Head of caudate nucleus (tissue), 42 donors: ENCODE measurements around the gene FNDC11.

ENCODE experiments used
- DNase-seq, 42 donors: peaks; one replicate each; pipeline versions ENCODE4 v3.0.0 to v3.0.0-alpha.2; 2020 to 2021; ENCODE audit warnings: mixed read lengths in 7 of 42
- intact Hi-C: fragments of 100-400 bp; cut with DNase I; formaldehyde crosslinking; loops from one replicate; pipeline ENCODE4 v1.15.0; 2022

Gene FNDC11

DNA sequence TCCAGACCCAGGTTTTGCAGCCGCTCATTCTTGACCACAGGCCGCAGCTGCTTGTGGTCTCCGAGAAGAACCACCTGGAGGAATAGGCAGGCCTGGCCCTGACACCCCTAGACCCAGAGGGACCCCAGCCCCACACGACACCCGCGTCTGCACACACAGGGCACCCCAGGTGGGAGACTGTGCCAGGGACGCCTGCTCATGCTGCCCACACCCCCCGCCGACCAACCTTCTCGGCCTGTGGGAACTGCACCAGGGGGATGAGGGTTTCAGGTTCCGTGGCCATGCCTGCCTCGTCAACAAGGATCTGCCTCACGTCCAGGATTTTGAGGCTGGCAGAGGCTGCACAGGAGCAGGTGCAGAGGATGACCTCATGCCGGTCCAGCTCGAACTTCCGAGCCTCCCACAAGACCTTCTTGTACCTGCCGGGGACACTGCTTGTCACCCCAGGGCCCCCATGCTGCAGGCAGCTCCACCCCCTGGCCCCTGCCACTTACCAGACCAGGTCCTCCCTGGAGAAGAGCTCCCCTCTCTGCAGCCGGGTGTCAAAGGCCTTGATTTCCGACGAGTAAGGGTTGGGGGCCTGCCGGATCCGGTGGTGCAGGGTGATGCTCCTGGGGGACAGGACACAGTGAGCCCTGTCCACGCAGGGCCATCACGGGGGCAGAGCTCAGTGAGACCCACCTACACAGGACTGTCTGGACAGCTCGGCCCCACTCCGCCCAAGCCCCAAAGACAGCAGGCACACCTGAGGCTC is 7.1 kb downstream of the FNDC11 start:
- DNase-seq: no peak
- intact Hi-C loops: no loop called here

DNA sequence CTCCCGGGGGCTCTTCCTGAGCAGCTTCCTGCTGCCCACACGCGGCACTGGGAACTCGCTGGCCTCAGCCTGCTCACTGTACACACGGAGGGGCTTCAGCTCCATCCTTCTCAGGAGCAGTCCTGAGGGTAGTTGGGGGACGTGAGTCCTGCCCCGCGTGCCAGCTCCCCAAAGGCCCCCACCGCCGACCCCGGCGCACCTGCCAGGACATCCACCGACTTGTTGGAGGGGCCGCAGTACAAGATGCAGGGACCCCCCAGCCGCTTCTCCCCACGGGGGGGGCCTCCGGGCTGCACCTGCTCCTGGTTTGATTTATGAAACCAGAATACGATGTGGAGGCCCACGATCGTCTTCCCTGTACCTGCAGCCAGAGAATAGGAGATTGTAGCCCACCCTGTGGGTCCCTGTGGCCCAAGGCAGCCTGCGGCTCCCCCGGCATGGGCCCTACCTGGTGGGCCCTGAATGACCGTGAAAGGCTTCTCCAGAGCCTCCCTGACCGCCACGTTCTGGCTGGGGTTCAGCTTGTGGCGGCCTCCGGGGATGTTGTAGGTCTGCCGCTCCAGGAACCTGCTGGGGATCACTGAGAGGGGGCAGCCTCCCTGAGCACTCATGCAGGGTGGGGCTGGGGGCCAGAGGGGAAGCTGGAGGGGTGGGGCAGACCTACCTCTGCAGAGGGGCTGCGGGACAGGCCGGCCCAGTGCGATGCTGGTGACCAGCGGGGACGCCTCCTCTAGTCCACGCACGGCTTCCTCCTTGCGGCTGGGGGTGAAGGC is 7.9 kb downstream of the FNDC11 start:
- no peak for DNase-seq
- intact Hi-C loops: no loop called here

DNA sequence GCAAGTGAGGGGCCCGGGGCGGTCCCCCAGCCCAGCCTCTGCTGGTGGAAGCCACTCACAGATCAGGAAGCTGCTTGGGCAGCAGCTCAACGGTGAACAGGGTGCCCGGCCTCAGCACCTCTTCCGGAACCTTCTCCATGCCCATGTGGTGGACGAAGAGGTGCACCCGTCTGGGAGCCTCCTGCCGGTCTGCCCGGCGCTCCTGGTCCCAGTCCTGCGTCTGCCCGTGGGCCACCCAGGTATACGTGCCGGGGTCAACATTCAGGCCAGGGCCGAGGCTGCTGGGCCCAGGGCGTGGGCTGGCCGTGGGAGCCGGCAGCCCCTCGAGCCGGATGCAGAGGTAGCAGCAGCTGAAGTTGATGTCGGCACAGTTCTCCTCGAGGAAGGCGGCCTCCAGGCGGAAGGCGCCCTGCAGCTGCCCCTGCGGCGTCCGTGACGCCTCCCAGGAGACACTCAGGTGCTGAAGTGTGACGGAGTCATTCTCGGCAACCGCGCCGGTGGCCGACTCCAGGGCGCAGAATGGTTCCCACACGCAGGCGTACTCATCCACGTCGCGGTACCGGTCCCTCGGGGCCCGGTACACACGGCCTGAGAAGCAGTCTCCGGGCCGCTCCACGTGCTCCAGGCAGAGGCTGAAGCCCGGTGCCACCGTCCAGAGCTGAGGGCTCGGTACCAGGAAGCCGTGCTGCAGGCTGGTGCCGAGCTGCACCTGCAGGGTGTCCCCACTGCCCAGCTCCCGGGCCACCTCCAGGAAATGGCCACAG is 8.7 kb downstream of the FNDC11 start:
- DNase-seq: no peak
- intact Hi-C loops: no loop called here

DNA sequence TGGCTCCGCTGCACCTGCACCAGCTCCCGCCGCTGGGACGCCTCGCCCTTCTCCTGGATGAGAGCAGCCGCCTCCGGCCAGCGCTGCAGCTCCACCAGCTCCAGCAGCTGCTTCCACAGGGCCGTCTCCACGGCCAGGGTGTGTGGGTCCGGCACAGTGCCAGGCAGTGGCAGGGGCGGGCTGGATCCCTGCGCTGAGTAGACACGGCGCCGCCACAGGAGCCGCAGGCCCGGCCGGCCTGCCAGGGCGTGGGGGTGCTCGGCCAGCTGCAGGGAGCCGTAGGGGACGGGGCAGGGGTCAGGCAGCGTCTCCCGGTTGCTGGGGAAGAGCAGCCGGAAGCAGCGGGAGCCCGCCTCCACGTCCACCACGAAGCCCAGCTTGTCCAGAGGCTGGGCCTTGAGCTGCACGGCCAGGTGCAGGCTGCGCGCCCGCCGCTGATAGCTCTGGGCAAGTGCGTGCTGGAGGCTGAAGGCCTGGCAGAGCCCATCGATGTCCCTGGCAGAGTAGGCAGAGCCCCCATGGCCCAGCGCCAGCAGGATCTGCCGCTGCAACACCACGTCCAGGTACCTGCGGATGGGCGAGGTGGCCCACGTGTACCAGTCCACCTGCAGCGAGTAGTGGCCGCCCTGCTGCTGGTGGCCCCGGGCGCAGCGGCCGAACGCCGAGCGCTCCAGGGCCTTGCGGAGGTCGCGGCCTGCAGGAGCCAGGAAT is 9.4 kb downstream of the FNDC11 start:
- intact Hi-C loops: no loop called here
- DNase-seq: no peak

DNA sequence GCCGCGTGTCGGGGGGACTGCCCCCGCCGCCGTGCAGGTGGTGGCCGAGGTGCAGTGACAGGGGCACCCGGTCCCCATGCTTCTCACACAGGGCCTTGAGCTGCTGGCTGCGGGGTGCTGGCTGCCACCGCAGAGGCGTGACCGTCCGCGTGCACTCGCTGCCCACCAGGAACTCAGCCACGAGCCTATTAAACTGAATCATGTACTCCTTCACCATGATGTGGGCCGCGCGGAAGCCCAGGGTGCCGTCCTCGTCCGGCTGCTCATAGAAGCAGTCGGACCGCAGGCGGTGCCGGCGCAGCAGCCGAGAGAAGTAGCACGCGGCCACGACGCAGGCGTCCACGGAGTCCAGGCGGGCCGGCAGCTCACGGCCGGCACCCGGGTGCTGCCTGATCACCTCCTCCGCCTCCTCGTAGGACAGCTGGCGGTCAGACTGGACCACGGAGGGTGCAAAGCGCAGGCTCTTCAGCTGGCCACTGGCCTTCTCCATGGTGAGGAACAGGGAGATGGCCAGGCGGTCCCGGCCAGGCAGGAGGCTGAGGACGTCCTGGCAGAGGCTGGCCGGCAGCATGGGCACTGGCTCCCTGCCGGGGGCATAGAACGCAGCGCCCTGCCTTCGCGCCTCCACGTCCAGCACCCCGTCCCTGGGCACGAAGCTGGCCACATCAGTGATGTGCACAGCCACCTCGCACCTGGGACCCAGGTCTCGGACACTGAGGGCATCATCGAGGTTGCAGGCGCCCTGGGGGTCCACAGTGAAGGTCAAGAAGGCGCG is 10.3 kb downstream of the FNDC11 start:
- intact Hi-C loops: no loop called here
- no peak for DNase-seq

DNA sequence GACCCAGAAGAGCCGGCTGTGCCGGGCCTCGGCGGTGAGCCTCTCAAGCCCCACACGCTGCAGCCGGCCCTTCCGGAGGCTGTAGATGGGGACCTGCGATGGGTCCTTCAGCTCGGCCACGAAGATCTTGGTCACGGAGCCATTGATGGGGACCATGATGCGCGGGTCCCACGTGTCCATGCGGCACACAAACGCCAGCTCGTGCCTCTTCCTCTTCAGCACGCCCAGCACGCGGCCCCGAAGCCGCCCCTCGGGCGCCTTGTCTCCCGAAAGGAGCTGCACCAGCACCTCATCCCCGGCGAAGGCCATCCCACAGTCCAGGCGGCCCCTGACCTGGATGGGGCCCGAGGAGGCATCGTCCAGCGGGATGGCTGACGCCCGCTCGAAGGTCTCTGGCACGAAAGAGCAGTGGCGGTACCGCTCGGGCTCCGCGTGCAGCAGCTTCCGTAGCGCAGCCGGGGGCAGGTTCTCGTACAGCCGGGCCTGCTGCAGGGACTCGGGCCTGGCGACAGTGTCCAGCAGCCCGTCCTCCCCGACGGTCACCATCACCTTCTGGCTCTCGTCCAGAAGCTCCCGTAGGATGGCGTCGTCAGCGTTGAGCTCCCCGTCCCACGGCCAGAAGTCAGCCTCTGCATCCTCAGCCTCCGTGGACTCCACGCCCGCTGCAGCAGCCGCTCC is 11.2 kb downstream of the FNDC11 start:
- intact Hi-C loops: no loop called here
- DNase-seq: no peak

DNA sequence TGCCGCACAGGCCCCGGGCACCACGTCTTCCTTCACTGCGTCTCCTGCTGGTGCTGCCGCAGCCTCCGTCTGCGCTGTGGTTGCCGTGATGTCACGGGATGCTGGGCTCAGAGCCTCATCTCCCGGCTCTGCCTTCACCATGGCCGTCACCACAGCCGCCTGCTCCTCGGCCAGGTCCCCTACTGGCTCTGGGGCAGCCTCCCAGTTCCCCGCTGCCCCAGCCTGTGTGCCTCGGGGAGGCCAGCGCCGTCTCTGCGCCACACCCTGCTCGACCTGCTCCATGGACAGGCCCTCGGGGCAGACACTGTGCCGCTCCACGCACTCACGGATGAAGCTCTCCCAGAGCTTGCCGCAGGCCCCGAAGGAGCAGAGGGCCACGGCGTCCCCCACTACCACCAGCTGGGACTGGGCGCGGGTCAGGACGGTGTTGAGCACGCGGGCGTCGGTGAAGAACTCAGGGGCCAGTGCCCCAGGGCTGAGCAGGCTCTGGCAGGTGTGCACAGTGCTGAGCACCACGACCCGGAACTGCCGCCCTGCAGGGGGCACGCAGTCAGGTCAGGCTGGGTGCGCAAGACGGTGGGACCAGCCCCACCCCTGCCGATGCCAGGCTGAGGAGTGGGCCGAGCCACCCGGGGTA is 11.9 kb downstream of the FNDC11 start:
- intact Hi-C loops: no loop called here

DNA sequence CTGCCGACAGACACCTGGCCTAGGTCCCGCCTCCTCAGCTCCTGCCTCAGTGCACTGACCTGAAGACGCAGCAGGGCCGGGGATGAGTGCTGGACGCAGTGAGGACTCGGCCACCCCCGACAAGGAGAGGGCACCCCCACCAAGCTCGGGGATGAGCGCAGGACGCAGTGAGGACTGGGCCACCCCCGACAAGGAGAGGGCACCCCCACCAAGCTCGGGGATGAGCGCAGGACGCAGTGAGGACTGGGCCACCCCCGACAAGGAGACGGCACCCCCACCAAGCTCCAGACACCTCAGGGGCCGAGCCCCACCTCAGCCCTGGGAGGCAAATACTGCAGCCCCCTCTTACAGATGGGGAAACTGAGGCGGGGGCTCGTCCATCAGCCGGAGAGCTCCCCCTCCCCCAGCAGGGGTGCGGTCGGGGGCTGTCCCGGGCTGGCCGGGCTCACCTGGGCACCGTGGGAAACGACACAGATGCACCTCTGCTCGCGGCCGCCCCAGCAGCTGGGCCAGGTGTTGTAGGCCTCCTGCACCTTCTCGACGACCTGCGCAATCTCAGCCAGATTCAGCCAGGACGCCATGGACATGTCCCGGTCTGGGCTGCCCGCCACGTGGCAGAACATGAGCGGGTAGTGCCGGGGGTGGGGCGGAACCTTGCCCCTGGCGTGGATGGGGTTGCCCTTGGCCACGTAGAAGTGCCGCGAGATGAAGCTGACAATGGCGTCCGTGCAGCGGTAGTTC is 12.6 kb downstream of the FNDC11 start:
- no peak for DNase-seq
- intact Hi-C loops: no loop called here

More for the DNA sequence above, 11.9 kb downstream of the FNDC11 start:
- no peak for DNase-seq

DNA sequence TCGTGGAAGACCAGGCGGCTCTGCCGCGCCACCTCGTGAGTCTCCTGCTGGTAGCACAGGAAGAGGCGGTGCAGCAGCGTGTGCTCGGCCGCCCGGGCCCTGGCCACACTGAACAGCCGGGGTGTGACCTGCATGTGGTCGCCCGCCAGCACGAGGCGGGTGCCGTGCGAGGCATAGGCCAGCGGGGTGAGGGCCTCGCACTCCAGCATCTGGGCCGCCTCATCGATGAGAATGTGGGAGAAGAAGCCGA is 13.1 kb downstream of the FNDC11 start:
- intact Hi-C loops: no loop called here

DNA sequence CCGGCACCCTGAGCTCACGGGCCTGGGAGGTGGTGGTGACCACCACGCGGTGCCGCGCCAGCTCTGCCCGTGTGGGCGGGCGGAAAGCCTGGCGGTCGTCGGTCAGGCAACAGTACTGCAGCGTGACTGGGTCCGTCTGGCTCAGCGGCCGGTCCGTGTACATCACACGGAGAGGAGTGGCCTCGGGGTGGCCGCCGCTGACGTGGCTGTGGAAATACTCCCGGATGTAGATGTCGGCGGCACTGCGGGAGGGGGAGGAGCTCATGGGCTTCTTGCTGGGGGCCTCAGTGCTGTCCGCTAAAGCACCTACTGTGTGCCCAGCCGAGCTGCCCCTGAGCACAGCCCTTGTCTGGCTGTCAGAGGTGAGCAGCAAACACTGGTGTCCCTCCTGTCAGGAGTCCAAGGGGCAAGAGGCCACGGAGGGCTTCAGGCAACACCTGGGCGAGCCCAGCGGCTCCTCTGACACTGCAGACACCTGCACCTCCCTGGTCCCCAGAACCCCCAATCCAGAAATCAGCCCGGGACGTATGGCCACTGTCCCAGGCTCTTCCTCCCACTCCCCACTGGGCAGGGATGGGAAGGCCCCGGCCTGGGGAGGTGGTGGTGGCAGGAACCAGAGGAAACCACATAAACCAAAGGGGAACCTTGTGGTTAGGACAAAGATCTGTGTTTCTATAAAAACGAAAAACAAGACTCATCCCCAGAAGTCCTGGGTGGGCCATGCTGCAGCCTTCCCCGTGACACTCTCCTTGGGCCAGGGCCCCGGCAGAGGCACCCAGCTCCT is 13.6 kb downstream of the FNDC11 start:
- DNase-seq: peak in 20 of 42 donors; percentile 11 to 65 (median 26)

More for the DNA sequence above, 13.1 kb downstream of the FNDC11 start:
- DNase-seq: no peak

DNA sequence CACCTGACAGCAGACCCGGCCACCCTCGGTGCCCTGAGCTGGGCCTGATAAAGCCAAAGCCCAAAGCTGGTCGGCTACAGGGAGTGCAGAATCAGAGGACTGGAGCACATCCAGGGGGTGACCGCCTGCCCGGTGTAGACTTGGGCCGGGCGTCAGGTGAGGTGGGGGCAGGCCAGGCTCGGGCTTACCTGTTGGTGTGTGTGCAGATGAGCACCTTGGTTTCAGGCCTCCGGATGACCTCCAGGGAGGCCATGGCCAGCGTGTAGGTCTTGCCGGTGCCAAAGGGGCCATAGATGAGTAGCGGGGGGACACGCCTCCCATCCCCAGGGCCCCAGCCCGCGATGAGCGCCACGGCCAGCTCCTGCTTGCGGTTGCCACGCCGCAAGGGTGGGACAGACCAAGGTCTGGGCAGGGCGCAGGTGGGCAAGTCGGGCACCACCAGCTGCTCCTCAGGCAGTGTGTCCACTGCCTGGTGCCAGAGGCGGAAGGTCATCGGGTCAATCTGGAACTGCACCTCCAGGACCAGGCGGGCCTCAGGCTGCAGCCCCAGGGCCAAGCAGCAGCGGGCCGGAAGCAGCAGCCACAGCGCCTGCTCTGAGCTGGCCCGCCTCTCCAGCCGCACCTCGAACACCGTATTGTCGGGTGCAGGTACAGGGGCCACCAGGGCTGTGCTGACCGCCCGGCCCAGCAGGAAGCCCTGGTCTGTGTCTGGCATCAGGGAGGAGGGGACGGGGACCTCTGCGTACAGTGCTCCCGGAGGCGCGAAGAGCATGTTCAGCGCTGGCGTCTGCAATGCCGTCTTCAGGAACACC is 14.4 kb downstream of the FNDC11 start:
- no peak for DNase-seq
- intact Hi-C loops: no loop called here

More for the DNA sequence above, 13.6 kb downstream of the FNDC11 start:
- intact Hi-C loops: no loop called here

DNA sequence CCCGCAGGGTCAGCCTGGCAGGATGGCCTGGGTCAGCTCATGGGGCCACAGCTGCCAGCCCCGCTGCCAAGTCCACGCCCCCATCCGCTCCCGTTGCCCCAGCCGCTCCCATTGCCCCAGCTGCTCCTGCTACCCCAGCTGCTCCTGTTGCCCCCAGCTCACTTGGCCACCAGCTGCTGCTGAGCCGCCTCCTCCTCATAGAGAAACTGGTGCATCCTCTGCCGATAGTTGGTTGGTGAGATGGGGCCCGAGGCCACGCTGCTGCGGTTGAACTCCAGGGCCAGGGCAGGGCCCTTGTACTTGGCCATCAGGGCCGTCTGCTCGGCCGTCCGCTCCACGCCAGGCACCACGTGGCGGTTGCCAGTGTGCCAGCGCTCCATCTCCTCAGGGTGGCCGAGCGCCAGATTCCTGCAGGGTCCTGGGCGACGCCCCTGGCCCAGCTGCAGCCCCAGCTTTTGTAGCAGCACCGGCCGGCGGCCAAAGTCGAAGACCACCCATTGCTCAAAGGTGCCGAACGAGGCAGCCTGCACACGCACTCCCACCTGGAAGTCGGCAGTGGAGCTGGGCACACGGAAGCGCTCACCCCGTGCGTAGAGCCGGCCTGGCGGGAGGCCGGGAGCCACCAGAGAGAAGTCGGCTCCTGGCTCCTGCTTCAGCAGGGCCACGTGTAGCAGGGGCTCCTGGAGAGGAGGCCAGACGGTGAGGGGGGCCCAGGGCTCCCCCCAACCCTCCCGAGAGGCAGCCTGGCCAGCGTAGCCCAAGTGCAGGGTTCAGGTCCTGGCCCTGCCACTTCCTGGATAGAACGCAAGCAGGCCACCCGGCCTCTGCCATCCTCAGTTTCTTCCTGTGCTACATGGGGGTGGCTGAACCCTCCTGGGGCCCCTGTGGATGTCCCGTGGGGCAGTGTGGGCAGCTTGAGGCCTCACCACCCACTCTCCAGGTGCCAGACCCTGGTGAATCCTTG is 15.3 kb downstream of the FNDC11 start:
- DNase-seq: no peak
- intact Hi-C loops: no loop called here

DNA sequence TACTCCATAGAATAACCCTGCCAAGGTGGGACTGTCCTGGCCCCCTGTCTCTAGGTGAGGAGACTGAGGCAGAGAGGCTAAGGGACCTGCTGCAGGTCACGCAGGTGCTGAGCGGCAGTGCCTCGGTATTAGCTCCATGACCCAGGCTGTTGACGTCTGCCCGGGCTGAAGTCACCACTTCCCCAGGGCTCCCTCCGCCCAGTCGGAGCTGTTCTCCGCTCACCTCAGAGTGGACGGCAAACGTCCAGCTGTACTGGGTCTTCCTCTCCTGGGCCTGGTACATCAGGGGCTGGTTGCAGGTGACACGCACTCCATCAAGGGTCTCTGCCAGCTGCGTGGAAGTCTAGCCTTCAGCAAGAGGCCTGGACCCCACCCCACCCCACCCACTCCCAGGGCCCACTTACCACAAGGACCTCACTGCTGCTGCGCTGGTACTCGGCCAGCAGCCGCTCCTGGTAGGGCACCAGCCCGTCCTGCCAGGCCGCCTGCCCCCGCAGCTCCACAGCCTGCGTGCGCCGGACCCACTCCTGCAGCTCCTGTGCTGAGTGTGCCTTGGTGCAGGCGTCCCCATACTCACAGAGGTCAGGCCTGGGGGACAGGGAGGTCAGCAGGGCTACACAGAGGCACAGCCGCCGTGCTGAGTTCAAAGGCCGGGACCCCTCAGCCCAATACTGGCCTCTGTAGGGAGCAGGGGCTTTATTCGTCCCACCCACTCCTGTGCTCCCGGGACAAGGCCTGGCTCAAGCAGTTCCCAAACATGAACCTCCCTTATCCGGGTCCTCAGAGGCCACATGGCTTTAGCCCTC is 16.5 kb downstream of the FNDC11 start:
- DNase-seq: no peak
- intact Hi-C loops: no loop called here
